Measurements from ENCODE around the gene SPDEF.

DNA sequence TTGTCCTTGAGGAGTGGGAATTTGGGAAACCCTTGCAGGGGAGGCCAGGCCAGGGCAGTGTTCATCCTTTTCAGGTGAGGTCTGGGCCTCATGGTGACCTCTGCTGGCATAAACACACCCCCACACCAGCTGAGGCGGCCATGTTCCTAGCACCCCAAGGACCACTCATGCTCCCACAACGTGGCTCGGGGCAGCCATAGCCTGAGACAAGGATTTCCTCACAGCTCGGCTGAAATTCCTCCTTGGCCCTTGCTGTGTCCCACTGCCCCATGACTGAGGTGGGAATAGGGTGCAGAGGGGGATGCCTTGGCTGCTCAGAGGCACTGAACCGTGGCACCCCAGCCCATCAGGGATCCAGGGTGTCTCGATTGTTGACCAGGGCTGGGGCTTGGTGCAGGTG lies 27.3 kb upstream of the SPDEF start:
- no peak for TF ChIP-seq POLR2AphosphoS5 (IDR thresholded peaks at IDR 0.05; ENCODE audit: low read depth, low read length)
- TF ChIP-seq PAX5 (IDR thresholded peaks at IDR 0.05; ENCODE audit: insufficient read depth, low read length, severe bottlenecking) = no peak
- TF ChIP-seq SPI1 (IDR thresholded peaks at IDR 0.05; ENCODE audit: low read depth, low read length) = no peak
- no peak for TF ChIP-seq POLR2A (IDR thresholded peaks at IDR 0.05; ENCODE audit: low read depth, low read length)
- no peak for TF ChIP-seq TAF1 (IDR thresholded peaks at IDR 0.05; ENCODE audit: low read depth, low read length)

All from GM12891 (cell line).